Progenitor cell of endocrine pancreas (in vitro differentiated cells): Measurements from ENCODE around the gene CCDC97. TPM values are rescaled to one million over a fixed set of nuclear protein-coding genes. Genes with fewer than 3 reads are reported as not detected.

Source experiments
- DNase-seq: peaks from one replicate; pipeline ENCODE4 v3.0.0; 2021; ENCODE audit warnings: low spot score; ENCODE audit not compliant: unreplicated experiment
- H3K27ac Mint-ChIP-seq: 2 replicates; pipeline ENCODE4 v1.8.0; 2021; ENCODE audit warnings: mild to moderate bottlenecking, moderate library complexity, mixed read lengths
- H3K27me3 Mint-ChIP-seq: 2 replicates; pipeline ENCODE4 v1.8.0; 2021; ENCODE audit warnings: mixed read lengths
- H3K36me3 Mint-ChIP-seq: 2 replicates; pipeline ENCODE4 v1.8.0; 2022; ENCODE audit warnings: mixed read lengths; ENCODE audit not compliant: insufficient read depth
- H3K4me1 Mint-ChIP-seq: 2 replicates; pipeline ENCODE4 v1.8.0; 2021; ENCODE audit warnings: low read depth, mixed read lengths
- H3K4me3 Mint-ChIP-seq: 2 replicates; pipeline ENCODE4 v1.8.0; 2021; ENCODE audit warnings: low read depth, mild to moderate bottlenecking, moderate library complexity, mixed read lengths
- H3K9me3 Mint-ChIP-seq: 2 replicates; pipeline ENCODE4 v1.8.0; 2021; ENCODE audit warnings: low read depth, mixed read lengths
- total RNA-seq: library from RNA; stranded (reverse); gene quantifications from 2 replicates; pipeline ENCODE4 v1.2.1, GENCODE V29; 2021
- TF ChIP-seq, protein P1 (sequence below): fragments of 200-600 bp; sonication (generic); IDR thresholded peaks from one replicate; pipeline ENCODE4 v1.5.0; 2021; ENCODE audit warnings: antibody characterized with exemption, mild to moderate bottlenecking; ENCODE audit not compliant: unreplicated experiment

CCDC97 gene
- total RNA-seq, 1 donor from 2014 or later: 46.5 TPM

DNA sequence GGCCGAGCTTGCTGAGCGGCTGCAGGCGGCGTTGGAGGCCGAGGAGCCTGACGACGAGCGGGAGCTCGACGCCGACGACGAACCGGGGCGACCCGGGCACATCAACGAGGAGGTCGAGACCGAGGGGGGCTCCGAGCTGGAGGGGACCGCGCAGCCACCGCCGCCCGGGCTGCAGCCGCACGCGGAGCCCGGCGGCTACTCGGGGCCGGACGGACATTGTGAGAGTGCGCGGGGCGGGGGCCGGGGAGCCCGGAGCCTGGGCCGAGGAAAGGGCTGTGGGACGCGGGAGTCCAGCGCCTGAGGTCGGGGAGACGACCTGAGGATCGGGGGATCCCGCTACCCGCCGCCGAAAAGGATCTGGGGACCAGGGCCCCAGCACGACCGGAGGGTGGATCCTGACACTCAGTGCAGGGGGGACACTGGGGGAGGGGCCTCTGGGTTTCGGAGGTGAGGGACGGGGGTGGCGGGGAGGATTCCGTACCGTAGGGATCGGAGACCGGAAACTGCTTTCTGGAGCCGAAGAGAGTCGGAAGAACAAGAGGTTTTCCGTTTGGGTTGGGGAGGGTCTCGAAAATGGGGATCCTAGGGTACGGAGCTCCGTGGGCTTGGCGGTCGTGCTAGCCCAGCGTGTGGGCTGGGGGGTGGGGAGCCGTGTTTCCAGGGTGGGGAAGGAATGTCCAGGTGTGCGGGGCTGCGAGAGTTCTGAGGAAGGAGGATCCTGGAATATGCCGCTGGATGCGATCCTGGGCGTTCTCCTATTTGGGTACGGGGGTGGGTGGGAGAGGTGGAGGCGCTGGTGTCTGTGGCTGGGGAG, 45.2 kb upstream of the CCDC97 start:
- Mint-ChIP-seq H3K9me3 (no peaks in the 10 kb centered on the region), H3K4me3 (peak overlapping the region; percentile 94), H3K4me1 (peaks cover 25% of the 10 kb centered on the region), H3K36me3 (peaks cover 5% of the 10 kb centered on the region), H3K27me3 (no peaks in the 10 kb centered on the region), H3K27ac (peak overlapping the region; percentile 100)
- TF ChIP-seq, protein P1, sequence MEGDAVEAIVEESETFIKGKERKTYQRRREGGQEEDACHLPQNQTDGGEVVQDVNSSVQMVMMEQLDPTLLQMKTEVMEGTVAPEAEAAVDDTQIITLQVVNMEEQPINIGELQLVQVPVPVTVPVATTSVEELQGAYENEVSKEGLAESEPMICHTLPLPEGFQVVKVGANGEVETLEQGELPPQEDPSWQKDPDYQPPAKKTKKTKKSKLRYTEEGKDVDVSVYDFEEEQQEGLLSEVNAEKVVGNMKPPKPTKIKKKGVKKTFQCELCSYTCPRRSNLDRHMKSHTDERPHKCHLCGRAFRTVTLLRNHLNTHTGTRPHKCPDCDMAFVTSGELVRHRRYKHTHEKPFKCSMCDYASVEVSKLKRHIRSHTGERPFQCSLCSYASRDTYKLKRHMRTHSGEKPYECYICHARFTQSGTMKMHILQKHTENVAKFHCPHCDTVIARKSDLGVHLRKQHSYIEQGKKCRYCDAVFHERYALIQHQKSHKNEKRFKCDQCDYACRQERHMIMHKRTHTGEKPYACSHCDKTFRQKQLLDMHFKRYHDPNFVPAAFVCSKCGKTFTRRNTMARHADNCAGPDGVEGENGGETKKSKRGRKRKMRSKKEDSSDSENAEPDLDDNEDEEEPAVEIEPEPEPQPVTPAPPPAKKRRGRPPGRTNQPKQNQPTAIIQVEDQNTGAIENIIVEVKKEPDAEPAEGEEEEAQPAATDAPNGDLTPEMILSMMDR: no peak
- peak; percentile 27 for DNase-seq

DNA sequence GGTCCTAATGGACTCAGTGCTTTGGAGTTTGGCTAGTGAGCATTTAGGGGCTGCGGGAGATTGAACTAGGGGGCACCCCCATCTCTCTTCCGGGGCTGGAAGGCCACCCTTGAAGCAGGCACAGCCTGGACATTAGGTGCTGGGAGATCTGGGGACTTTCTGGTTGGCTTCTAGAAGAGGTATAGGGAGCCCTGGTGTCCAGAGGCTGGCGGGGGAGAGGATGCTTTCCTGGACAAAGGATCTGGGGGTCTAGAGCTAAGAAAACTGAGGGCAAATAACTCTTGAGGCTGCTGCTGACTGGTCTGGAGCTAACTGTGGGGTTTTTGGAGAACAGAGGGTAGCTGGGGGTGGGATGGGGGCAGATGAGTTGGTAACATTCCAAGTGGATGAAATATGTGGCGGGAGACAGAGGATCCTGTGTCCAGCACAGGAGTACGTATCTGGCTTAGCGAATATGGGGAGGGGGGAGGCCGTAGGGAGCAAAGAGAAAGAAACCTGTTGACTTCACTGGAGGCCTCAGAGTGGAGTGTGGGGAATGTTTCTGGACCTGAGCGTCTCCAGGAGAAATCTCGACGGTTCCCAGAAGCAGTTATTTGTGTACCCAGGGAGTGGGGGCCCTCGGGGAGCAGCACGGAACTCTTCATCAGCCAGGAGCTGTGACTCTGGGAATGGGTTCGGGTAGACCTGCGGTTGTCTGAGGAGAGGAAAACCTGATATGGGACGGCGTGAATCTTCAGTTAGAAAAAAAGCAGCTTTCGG, 44.4 kb upstream of the CCDC97 start:
- H3K27ac Mint-ChIP-seq: peak overlapping the region; percentile 100
- H3K36me3 Mint-ChIP-seq: peaks cover 5% of the 10 kb centered on the region
- no peaks in the 10 kb centered on the region for H3K9me3 Mint-ChIP-seq
- no peak for DNase-seq
- peaks cover 25% of the 10 kb centered on the region for H3K4me1 Mint-ChIP-seq
- peak overlapping the region; percentile 94 for H3K4me3 Mint-ChIP-seq
- H3K27me3 Mint-ChIP-seq: no peaks in the 10 kb centered on the region
- TF ChIP-seq, protein P1: no peak

DNA sequence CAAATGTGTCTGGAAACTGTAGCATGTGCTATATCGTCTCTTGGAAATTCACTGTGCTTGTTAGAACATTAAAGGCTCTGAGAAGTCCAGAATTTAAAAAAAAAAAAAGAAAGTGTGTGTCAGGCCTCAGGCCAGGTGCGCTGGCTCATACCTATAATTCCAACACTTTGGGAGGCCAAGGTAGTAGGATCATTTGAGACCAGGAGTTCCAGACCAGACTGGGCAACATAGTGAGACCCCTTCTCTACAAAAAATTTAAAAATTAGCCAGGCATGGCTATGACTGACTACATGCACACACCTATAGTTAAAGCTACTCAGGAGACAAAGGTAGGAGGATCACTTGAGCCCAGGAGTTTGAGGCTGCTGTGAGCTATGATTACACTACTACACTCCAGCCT, 40.9 kb upstream of the CCDC97 start:
- Mint-ChIP-seq H3K27me3 (no peaks in the 10 kb centered on the region), H3K4me3 (no peak overlapping the region), H3K36me3 (peaks cover 26% of the 10 kb centered on the region), H3K27ac (no peak overlapping the region), H3K4me1 (peaks cover 21% of the 10 kb centered on the region), H3K9me3 (no peaks in the 10 kb centered on the region)
- TF ChIP-seq, protein P1: no peak
- DNase-seq: no peak

DNA sequence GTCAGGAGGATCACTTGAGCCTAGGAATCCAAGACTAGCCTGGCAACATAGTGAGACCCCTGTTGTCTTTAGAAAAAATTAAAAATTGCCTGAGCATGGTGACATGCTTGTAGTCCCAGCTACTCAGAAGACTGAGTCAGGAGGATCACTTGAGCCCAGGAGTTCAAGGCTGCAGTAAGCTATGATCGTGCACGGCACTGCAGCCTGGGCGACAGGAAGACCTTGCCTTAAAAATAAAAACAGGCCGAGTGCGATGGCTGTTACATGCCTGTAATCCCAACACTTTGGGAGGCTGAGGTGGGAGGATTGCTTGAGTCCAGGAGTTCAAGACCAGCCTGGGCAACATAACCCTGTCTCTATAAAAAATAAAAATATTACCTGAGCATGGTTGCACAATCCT, 40.4 kb upstream of the CCDC97 start:
- Mint-ChIP-seq H3K36me3 (peaks cover 28% of the 10 kb centered on the region), H3K4me3 (no peak overlapping the region), H3K4me1 (peaks cover 21% of the 10 kb centered on the region), H3K27ac (no peak overlapping the region), H3K9me3 (no peaks in the 10 kb centered on the region), H3K27me3 (no peaks in the 10 kb centered on the region)
- DNase-seq: no peak
- TF ChIP-seq, protein P1: no peak

DNA sequence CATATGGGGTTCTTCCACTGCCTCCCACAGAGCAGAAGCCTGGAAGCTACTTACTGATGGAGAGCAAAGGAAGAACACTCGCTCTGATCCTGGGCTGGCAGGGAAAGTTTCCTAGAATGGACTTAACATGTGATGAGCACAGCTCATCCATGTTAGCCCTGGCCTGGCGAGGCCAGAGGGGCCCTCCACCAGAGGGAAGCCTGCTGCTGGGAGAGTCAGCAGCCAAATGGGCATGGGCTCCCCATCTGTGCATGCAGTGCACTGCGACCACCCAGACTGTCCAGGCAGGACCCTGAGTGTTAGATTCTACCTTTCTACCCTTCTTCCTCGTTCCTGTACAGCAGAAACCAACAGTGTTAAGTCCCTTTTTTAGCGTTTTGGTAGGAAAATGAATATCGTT, 36.9 kb upstream of the CCDC97 start:
- TF ChIP-seq, protein P1: no peak
- Mint-ChIP-seq H3K4me1 (no peaks in the 10 kb centered on the region), H3K36me3 (peaks cover 33% of the 10 kb centered on the region), H3K27ac (no peak overlapping the region), H3K4me3 (no peak overlapping the region), H3K9me3 (no peaks in the 10 kb centered on the region), H3K27me3 (no peaks in the 10 kb centered on the region)
- no peak for DNase-seq
